ENCODE results near the gene MSI2. TPM values are rescaled to one million over a fixed set of nuclear protein-coding genes. Genes with fewer than 3 reads are reported as not detected.

Gene MSI2
- total and polyA plus RNA-seq, 12 donors: 32.6 to 411 (median 148) TPM

- peaks cover 48 to 82% of the 10 kb centered on the region in 2 donors for H3K4me1 ChIP-seq (replicated peaks in 1 of 2)
- H3K27ac ChIP-seq: peak overlapping the region; percentile 49 to 93 (median 82)
- no peak overlapping the region for H3K4me3 ChIP-seq
- no peaks in the 10 kb centered on the region for H3K36me3 ChIP-seq (replicated peaks in 1 of 2)
- 41 to 47% (median 45%) methylated on average over 11 of the region's 11 CpGs for WGBS, 4 donors
- intact Hi-C loops (cut with DNase I): no loop called here
- H3K27me3 ChIP-seq: no peaks in the 10 kb centered on the region
- DNase-seq: peak in 1 of 7 donors; percentile 52
- TF ChIP-seq POLR2A (IDR thresholded peaks at IDR 0.05): no peak
- TF ChIP-seq, protein P1, sequence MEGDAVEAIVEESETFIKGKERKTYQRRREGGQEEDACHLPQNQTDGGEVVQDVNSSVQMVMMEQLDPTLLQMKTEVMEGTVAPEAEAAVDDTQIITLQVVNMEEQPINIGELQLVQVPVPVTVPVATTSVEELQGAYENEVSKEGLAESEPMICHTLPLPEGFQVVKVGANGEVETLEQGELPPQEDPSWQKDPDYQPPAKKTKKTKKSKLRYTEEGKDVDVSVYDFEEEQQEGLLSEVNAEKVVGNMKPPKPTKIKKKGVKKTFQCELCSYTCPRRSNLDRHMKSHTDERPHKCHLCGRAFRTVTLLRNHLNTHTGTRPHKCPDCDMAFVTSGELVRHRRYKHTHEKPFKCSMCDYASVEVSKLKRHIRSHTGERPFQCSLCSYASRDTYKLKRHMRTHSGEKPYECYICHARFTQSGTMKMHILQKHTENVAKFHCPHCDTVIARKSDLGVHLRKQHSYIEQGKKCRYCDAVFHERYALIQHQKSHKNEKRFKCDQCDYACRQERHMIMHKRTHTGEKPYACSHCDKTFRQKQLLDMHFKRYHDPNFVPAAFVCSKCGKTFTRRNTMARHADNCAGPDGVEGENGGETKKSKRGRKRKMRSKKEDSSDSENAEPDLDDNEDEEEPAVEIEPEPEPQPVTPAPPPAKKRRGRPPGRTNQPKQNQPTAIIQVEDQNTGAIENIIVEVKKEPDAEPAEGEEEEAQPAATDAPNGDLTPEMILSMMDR (IDR thresholded peaks at IDR 0.05): no peak
- no peaks in the 10 kb centered on the region for H3K9me3 ChIP-seq (replicated peaks in 1 of 3)
Measured at GRCh38 chr17:57538736-57539456, 282.6 kb downstream of the MSI2 start.

- no peak for TF ChIP-seq POLR2A (IDR thresholded peaks at IDR 0.05)
- TF ChIP-seq, protein P1 (IDR thresholded peaks at IDR 0.05): no peak
- peak in 2 of 7 donors; percentile 47 to 63 for DNase-seq
- intact Hi-C loops (cut with DNase I): no loop called here
- Histone ChIP-seq H3K9me3 (replicated peaks in 1 of 3) (no peaks in the 10 kb centered on the region), H3K36me3 (replicated peaks in 1 of 2) (no peaks in the 10 kb centered on the region), H3K4me1 (replicated peaks in 1 of 2) (peaks cover 49 to 82% of the 10 kb centered on the region in 2 donors), H3K27me3 (no peaks in the 10 kb centered on the region), H3K27ac (peak overlapping the region; percentile 49 to 93 (median 80)), H3K4me3 (no peak overlapping the region)
- WGBS, 4 donors: 69 to 76% (median 72%) methylated on average over 7 to 8 of the region's 8 CpGs
Measured at GRCh38 chr17:57539529-57540301, 283.4 kb downstream of the MSI2 start.

- intact Hi-C loops (cut with DNase I): no loop called here
- Histone ChIP-seq H3K4me1 (replicated peaks in 1 of 2) (peaks cover 40 to 79% of the 10 kb centered on the region in 2 donors), H3K36me3 (replicated peaks in 1 of 2) (no peaks in the 10 kb centered on the region), H3K4me3 (no peak overlapping the region), H3K27me3 (no peaks in the 10 kb centered on the region), H3K9me3 (replicated peaks in 1 of 3) (no peaks in the 10 kb centered on the region), H3K27ac (peak overlapping the region; percentile 68 to 93 (median 82))
- no peak for DNase-seq
- TF ChIP-seq, protein P1 (IDR thresholded peaks at IDR 0.05): peak in 1 of 6 experiments; percentile 9
- no peak for TF ChIP-seq POLR2A (IDR thresholded peaks at IDR 0.05)
- 91 to 100% (median 100%) methylated on average over 2 of the region's 2 CpGs for WGBS, 4 donors
Measured at GRCh38 chr17:57540596-57540995, 284.3 kb downstream of the MSI2 start.

- no peak for DNase-seq
- Histone ChIP-seq H3K27me3 (no peaks in the 10 kb centered on the region), H3K36me3 (replicated peaks in 1 of 2) (no peaks in the 10 kb centered on the region), H3K27ac (peak overlapping the region; percentile 68 to 93 (median 82)), H3K9me3 (replicated peaks in 1 of 3) (no peaks in the 10 kb centered on the region), H3K4me1 (replicated peaks in 1 of 2) (peaks cover 38 to 75% of the 10 kb centered on the region in 2 donors), H3K4me3 (no peak overlapping the region)
- TF ChIP-seq, protein P1 (IDR thresholded peaks at IDR 0.05): no peak
- TF ChIP-seq POLR2A (IDR thresholded peaks at IDR 0.05): no peak
- intact Hi-C loops (cut with DNase I): no loop called here
- 71 to 78% (median 74%) methylated on average over 4 of the region's 4 CpGs for WGBS, 4 donors
Measured at GRCh38 chr17:57541049-57541448, 284.7 kb downstream of the MSI2 start.

Data from adrenal gland (tissue), 12 donors.